HEK293 (cell line): ENCODE data around the gene RAET1E.
A peak's percentile ranks its signal among the peaks of the same experiment; 100 is the strongest.
"Not testable (repeated sequence)": the region's sequence is repeated elsewhere in the genome, so short reads cannot be mapped to it uniquely, and the experiment has no call there.

Experiments
- CTCF ChIA-PET: fragments of 350-600 bp; formaldehyde crosslinking; extraction: SDS; loops from one replicate; lab custom pipeline; 2021; ENCODE audit warnings: antibody characterized with exemption; lab: Yijun Ruan, JAX
- POLR2A ChIA-PET: fragments of 300-600 bp; formaldehyde crosslinking; extraction: SDS; loops from one replicate; lab custom pipeline; 2020; ENCODE audit warnings: antibody characterized with exemption, inconsistent platforms; lab: Yijun Ruan, JAX
- H3K27ac ChIP-seq: fragments of 200-500 bp; sonication (Bioruptor generic); 2 replicates; pipeline ENCODE4 v1.5.1; 2014; ENCODE audit warnings: low read depth, low read length, control low read depth, inconsistent platforms; ENCODE audit errors: extremely low read depth
- H3K36me3 ChIP-seq, 2 experiments: fragments of 200-500 bp in 1 of 2; sonication (Bioruptor generic) in 1 of 2; 1 replicate in 1 of 2; 2 replicates in 1 of 2; pipeline ENCODE4 v1.5.1; 2014 to 2017; ENCODE audit warnings: inconsistent platforms in 2 of 2, low read length in 2 of 2; ENCODE audit not compliant: control insufficient read depth in 2 of 2, insufficient read depth in 1 of 2
- H3K4me1 ChIP-seq: fragments of 200-500 bp; sonication (Bioruptor generic); 2 replicates; pipeline ENCODE4 v1.5.1; 2014; ENCODE audit warnings: mild to moderate bottlenecking, low read length, inconsistent platforms; ENCODE audit not compliant: control insufficient read depth, insufficient read depth
- H3K4me3 ChIP-seq: 2 replicates; pipeline ENCODE4 v1.5.1; 2011; ENCODE audit warnings: low read depth, mild to moderate bottlenecking, control low read depth, low read length, moderate library complexity
- H3K9me3 ChIP-seq: fragments of 200-500 bp; sonication (Bioruptor generic); 2 replicates; pipeline ENCODE4 v1.5.1; 2014; ENCODE audit warnings: low read depth, low read length, inconsistent platforms; ENCODE audit not compliant: control insufficient read depth, insufficient read depth
- CTCF ChIP-seq: fragments of 450-650 bp; formaldehyde crosslinking; IDR thresholded peaks from 2 replicates; pipeline ENCODE4 v1.5.1; 2016; ENCODE audit warnings: missing biosample characterization, missing genetic modification characterization
- HIC1 ChIP-seq: fragments of 450-650 bp; formaldehyde crosslinking; IDR thresholded peaks from 2 replicates; pipeline ENCODE4 v1.5.1; 2016; ENCODE audit warnings: missing biosample characterization, missing genetic modification characterization
- ZNF292 ChIP-seq: fragments of 450-650 bp; formaldehyde crosslinking; IDR thresholded peaks from 2 replicates; pipeline ENCODE4 v1.5.1; 2016; ENCODE audit warnings: low read depth, missing biosample characterization, missing genetic modification characterization, borderline replicate concordance
- ZNF530 ChIP-seq: fragments of 450-650 bp; formaldehyde crosslinking; IDR thresholded peaks from 2 replicates; pipeline ENCODE4 v1.5.1; 2016; ENCODE audit warnings: low read depth, missing biosample characterization, missing genetic modification characterization
- ZNF776 ChIP-seq: fragments of 450-650 bp; formaldehyde crosslinking; IDR thresholded peaks from 2 replicates; pipeline ENCODE4 v1.5.0; 2017; ENCODE audit warnings: missing biosample characterization, missing genetic modification characterization, borderline replicate concordance

RAET1E gene

GRCh38 chr6:149897855-149898744, at the start of gene RAET1E:
RAET1E (minus strand) TSS chr6:149898113; CDS start chr6:149890901, 7,212 bp downstream.
- ChIA-PET CTCF (interaction anchor here (1.0 to 1.1 kb wide), 3 partner anchors 29 to 57 kb away, joined by 3 to 5 read pairs (median 4); no protein-coding TSS in a partner anchor), POLR2A (no interaction called here)
- H3K4me3 ChIP-seq, result no peak within 1 kb of the TSS
- no peaks in the 10 kb centered on the region for H3K36me3 ChIP-seq
- H3K4me1 ChIP-seq, result peaks cover 9% of the 10 kb centered on the region
- H3K9me3 ChIP-seq, result no peaks in the 10 kb centered on the region
- no peak within 1 kb of the TSS for H3K27ac ChIP-seq
- TF ChIP-seq ZNF530 (tag by site-specific recombination) (no peak), ZNF292 (tag by site-specific recombination) (no peak), CTCF (tag by site-specific recombination) (peak; percentile 27; the same call in 1 of the 2 replicates)

GRCh38 chr6:149947533-149947932, 49.6 kb upstream of the RAET1E start:
- not testable (repeated sequence) for H3K27ac ChIP-seq, H3K4me3 ChIP-seq, H3K9me3 ChIP-seq, H3K4me1 ChIP-seq, H3K36me3 ChIP-seq
- CTCF ChIA-PET, result interaction anchor here (1.2 to 1.3 kb wide), 2 partner anchors 44 to 69 kb away, joined by 3 read pairs; no protein-coding TSS in a partner anchor
- POLR2A ChIA-PET, result interaction anchor here (3.0 kb wide), 1 partner anchor 16 kb away, joined by 10 read pairs; the partner anchor contains the start of gene ULBP1

DNA sequence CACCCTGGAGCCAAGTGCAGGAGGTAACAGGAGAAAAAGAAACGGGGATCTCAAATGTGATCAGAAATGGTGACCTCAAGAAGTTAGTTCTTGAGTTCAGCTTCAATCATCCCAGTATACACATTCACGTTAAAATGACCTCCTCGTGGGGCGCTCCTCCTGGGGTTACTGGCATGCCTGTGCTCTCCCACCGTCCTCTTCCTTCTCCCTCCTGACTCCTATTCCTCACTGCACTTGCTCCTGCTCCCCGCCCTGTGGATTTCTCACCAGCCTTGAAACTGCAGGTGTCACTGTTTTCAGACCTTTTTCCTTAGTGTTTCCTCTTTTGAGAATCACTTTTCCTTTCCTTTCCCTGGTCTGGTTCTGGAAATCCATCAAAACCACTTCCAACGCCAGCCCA, 48.7 kb upstream of the RAET1E start:
- H3K9me3 ChIP-seq, POLR2A ChIA-PET, H3K36me3 ChIP-seq, H3K4me1 ChIP-seq, H3K4me3 ChIP-seq, H3K27ac ChIP-seq: not testable (repeated sequence)
- CTCF ChIA-PET, result interaction anchor here (0.6 kb wide), 1 partner anchor 119 kb away, joined by 4 read pairs; no protein-coding TSS in a partner anchor

GRCh38 chr6:149945276-149945675, 47.4 kb upstream of the RAET1E start:
- H3K9me3 ChIP-seq, H3K4me1 ChIP-seq, CTCF ChIA-PET, H3K36me3 ChIP-seq, H3K27ac ChIP-seq, H3K4me3 ChIP-seq, POLR2A ChIA-PET: not testable (repeated sequence)

GRCh38 chr6:149943321-149943720, 45.4 kb upstream of the RAET1E start:
- H3K27ac ChIP-seq, H3K4me3 ChIP-seq, H3K4me1 ChIP-seq, H3K36me3 ChIP-seq, POLR2A ChIA-PET, H3K9me3 ChIP-seq, CTCF ChIA-PET: not testable (repeated sequence)

DNA sequence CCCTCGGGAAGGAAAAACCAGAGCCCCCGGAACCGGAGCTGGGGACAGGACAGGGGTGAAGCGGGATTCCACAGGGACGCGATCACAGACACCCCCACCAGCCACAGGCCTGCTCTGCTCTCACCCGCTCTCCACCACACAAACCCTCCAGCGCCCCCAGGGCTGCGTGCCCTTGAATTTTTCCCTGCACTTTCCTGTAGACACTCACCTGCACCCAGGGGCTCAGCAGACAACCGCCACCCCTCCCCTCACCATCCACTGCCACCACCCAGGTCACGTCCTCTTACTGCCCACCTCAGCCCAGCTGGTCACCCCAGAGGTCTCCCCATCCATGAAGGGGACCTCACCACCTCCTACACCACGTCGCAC, 44.5 kb upstream of the RAET1E start:
- TF ChIP-seq ZNF776 (tag by site-specific recombination), result no peak
- TF ChIP-seq HIC1 (tag by site-specific recombination), result peak; percentile 54; the same call in 1 of the 2 replicates
- ChIA-PET POLR2A (no interaction called here), CTCF (no interaction called here)
- H3K27ac ChIP-seq, result no peak overlapping the region; the same call in 1 of the 2 replicates
- peaks cover 0 to 7% of the 10 kb centered on the region in 2 experiments; a peak in 1 of 3 replicates for H3K36me3 ChIP-seq
- no peaks in the 10 kb centered on the region for H3K4me1 ChIP-seq
- no peaks in the 10 kb centered on the region for H3K9me3 ChIP-seq
- peak overlapping the region; percentile 69 for H3K4me3 ChIP-seq
